ENCODE results near the gene MT2A.

DNA sequence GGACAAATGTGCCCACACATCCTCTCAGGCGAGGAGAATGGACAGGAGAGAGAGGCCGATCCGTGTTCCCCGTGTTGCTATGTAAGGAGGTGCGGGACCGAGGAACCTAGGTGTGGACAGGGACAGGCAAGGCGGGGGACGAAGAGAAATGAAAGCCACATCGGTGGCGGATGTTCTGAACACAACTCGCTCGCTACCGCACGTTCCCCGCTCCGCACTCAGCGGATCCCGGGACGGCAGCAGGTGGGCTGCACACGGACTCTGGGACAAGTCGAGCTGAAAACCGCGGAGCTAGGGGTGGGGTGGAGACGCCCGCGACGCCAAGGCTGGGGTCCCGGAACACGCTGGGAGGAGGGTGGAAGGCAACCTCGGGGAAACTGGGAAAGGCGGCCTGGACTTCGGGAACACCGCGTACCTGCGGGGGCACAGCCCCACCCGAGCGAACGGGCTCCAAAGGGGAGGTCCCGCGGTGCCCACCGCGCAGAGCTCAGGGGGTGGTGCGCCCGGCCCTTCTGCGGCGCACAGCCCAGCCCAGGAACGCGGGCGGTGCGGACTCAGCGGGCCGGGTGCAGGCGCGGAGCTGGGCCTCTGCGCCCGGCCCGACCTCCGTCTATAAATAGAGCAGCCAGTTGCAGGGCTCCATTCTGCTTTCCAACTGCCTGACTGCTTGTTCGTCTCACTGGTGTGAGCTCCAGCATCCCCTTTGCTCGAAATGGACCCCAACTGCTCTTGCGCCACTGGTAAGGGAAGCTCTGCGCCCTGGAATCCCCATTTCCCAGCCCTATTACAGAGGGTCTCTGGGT is 17.0 kb downstream of the MT2A start, which contains the start of gene MT1E:
- peak; percentile 97 for TF ChIP-seq POLR2A (IDR thresholded peaks at IDR 0.05)
- TF ChIP-seq, protein P1, sequence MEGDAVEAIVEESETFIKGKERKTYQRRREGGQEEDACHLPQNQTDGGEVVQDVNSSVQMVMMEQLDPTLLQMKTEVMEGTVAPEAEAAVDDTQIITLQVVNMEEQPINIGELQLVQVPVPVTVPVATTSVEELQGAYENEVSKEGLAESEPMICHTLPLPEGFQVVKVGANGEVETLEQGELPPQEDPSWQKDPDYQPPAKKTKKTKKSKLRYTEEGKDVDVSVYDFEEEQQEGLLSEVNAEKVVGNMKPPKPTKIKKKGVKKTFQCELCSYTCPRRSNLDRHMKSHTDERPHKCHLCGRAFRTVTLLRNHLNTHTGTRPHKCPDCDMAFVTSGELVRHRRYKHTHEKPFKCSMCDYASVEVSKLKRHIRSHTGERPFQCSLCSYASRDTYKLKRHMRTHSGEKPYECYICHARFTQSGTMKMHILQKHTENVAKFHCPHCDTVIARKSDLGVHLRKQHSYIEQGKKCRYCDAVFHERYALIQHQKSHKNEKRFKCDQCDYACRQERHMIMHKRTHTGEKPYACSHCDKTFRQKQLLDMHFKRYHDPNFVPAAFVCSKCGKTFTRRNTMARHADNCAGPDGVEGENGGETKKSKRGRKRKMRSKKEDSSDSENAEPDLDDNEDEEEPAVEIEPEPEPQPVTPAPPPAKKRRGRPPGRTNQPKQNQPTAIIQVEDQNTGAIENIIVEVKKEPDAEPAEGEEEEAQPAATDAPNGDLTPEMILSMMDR (IDR thresholded peaks at IDR 0.05), result no peak

All from transverse colon (tissue), 3 donors.